Nephron (organoid): ENCODE measurements around the gene IL24.

ENCODE experiments used
- H3K27ac Mint-ChIP-seq, 3 experiments: 2 replicates each; pipeline ENCODE4 v1.8.0; 2020; ENCODE audit warnings: mixed read lengths in 3 of 3, mild to moderate bottlenecking in 2 of 3, moderate library complexity in 1 of 3
- H3K27me3 Mint-ChIP-seq: 2 replicates; pipeline ENCODE4 v1.8.0; 2021; ENCODE audit warnings: low read depth, mild to moderate bottlenecking, moderate library complexity, mixed read lengths
- H3K36me3 Mint-ChIP-seq: 2 replicates; pipeline ENCODE4 v1.8.0; 2020; ENCODE audit warnings: low read depth, mixed read lengths
- H3K4me1 Mint-ChIP-seq: 2 replicates; pipeline ENCODE4 v1.8.0; 2020; ENCODE audit warnings: mixed read lengths
- H3K4me3 Mint-ChIP-seq, 3 experiments: 2 replicates each; pipeline ENCODE4 v1.8.0; 2020; ENCODE audit warnings: mild to moderate bottlenecking in 3 of 3, mixed read lengths in 3 of 3, moderate library complexity in 2 of 3
- H3K9me3 Mint-ChIP-seq: 2 replicates; pipeline ENCODE4 v1.8.0; 2020; ENCODE audit warnings: mixed read lengths
- CTCF ChIP-seq, 3 experiments: fragments of 200-600 bp; sonication (generic); IDR thresholded peaks; one replicate each; pipeline ENCODE4 v1.5.0; 2021; ENCODE audit warnings: antibody characterized with exemption in 3 of 3; ENCODE audit not compliant: unreplicated experiment in 3 of 3

Gene IL24

GRCh38 chr1:206895837-206896242, 1.4 kb upstream of the IL24 start:
- Mint-ChIP-seq H3K4me3 (no peak overlapping the region), H3K27ac (peak overlapping the region; percentile 7 to 48 (median 35)), H3K4me1 (peaks cover 25% of the 10 kb centered on the region), H3K9me3 (no peaks in the 10 kb centered on the region), H3K36me3 (no peaks in the 10 kb centered on the region), H3K27me3 (peaks cover 15% of the 10 kb centered on the region)
- TF ChIP-seq CTCF (IDR thresholded peaks at IDR 0.05; ENCODE audit: unreplicated experiment in 3 of 3), result no peak

- Mint-ChIP-seq H3K27me3 (peaks cover 15% of the 10 kb centered on the region), H3K4me1 (peaks cover 25% of the 10 kb centered on the region), H3K36me3 (no peaks in the 10 kb centered on the region), H3K9me3 (no peaks in the 10 kb centered on the region), H3K4me3 (no peak overlapping the region), H3K27ac (peak overlapping the region in 2 of 3 experiments; percentile 35 to 48)
- TF ChIP-seq CTCF (IDR thresholded peaks at IDR 0.05; ENCODE audit: unreplicated experiment in 3 of 3), result no peak
Measured at GRCh38 chr1:206896261-206896660, 982 bp upstream of the IL24 start.

GRCh38 chr1:206898089-206898914, 1.1 kb downstream of the IL24 start:
- Mint-ChIP-seq H3K27ac (no peak overlapping the region), H3K36me3 (no peaks in the 10 kb centered on the region), H3K4me3 (no peak overlapping the region), H3K27me3 (peaks cover 27% of the 10 kb centered on the region), H3K9me3 (no peaks in the 10 kb centered on the region), H3K4me1 (peaks cover 19% of the 10 kb centered on the region)
- no peak for TF ChIP-seq CTCF (IDR thresholded peaks at IDR 0.05; ENCODE audit: unreplicated experiment in 3 of 3)

DNA sequence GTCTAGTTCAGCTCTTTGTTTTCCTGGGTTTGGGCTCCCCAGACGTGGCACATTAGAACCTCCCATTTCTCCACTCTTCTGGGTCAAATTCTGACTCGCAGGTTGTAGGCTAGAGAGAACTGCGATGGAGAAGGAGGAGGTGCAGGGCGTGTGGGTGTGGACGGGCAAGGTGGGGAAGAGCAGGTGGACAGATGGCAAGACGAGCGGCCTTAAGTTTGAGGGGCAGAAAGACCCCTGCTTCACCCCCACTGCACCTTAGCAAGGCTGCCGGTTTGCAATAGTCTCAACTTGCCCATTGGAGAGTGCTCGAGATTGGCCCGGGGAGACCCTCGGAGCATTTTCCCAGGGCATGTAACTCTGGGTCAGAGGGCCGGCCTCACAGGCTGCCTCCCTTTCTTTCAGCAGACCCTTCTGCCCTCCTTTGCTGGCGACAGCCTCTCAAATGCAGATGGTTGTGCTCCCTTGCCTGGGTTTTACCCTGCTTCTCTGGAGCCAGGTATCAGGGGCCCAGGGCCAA, 1.7 kb downstream of the IL24 start:
- H3K4me3 Mint-ChIP-seq, result no peak overlapping the region
- peaks cover 28% of the 10 kb centered on the region for H3K27me3 Mint-ChIP-seq
- H3K4me1 Mint-ChIP-seq, result peaks cover 20% of the 10 kb centered on the region
- H3K9me3 Mint-ChIP-seq, result no peaks in the 10 kb centered on the region
- TF ChIP-seq CTCF (IDR thresholded peaks at IDR 0.05; ENCODE audit: unreplicated experiment in 3 of 3), result no peak
- H3K36me3 Mint-ChIP-seq, result no peaks in the 10 kb centered on the region
- H3K27ac Mint-ChIP-seq, result no peak overlapping the region

DNA sequence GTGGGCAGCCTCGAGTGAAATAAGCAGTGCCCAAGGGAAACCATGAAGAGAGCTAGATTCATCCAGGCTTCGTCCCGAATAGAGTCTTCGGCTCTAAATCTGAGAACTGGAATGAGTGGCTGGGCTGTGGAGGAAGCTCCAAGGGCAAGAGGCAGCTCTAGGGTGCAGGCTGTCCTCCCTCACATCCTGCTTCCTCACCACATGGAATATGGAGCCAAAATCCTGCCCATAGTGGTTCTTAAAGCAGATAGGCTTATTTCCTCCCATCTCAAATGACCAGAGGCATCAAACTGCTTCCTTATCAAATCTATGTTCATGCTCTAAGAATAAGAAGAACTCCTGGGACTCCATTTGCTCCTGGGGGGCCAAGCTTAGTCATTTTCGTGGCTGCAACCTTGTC, 2.5 kb downstream of the IL24 start:
- Mint-ChIP-seq H3K27me3 (peaks cover 33% of the 10 kb centered on the region), H3K4me3 (no peak overlapping the region), H3K27ac (no peak overlapping the region), H3K36me3 (no peaks in the 10 kb centered on the region), H3K4me1 (peaks cover 23% of the 10 kb centered on the region), H3K9me3 (no peaks in the 10 kb centered on the region)
- TF ChIP-seq CTCF (IDR thresholded peaks at IDR 0.05; ENCODE audit: unreplicated experiment in 3 of 3), result no peak

GRCh38 chr1:206900149-206900548, 2.9 kb downstream of the IL24 start:
- H3K4me3 Mint-ChIP-seq, result no peak overlapping the region
- H3K27me3 Mint-ChIP-seq, result peaks cover 37% of the 10 kb centered on the region
- peaks cover 23% of the 10 kb centered on the region for H3K4me1 Mint-ChIP-seq
- no peak for TF ChIP-seq CTCF (IDR thresholded peaks at IDR 0.05; ENCODE audit: unreplicated experiment in 3 of 3)
- H3K9me3 Mint-ChIP-seq, result no peaks in the 10 kb centered on the region
- no peak overlapping the region for H3K27ac Mint-ChIP-seq
- H3K36me3 Mint-ChIP-seq, result no peaks in the 10 kb centered on the region
